Lower lobe of right lung (tissue), 2 donors: ENCODE results near the gene AKAP7. TPM values are rescaled to one million over a fixed set of nuclear protein-coding genes. Genes with fewer than 3 reads are reported as not detected.

Experiments
- ATAC-seq, 2 donors: fragments of 200-7000 bp; cut with Tn5 transposase; one replicate each; pipeline ENCODE4 v1.9.1; 2020 to 2022; ENCODE audit warnings: mild to moderate bottlenecking in 2 of 2, moderate library complexity in 2 of 2
- DNase-seq: peaks from one replicate; pipeline ENCODE4 v3.0.0-alpha.2; 2020
- H3K27ac ChIP-seq: fragments of 200-600 bp; one replicate; pipeline ENCODE4 v1.8.0; 2022
- H3K27me3 ChIP-seq: fragments of 200-600 bp; one replicate; pipeline ENCODE4 v1.8.0; 2022; ENCODE audit warnings: low read depth
- H3K36me3 ChIP-seq: fragments of 200-600 bp; one replicate; pipeline ENCODE4 v1.8.0; 2022; ENCODE audit warnings: mild to moderate bottlenecking
- H3K4me1 ChIP-seq: fragments of 200-600 bp; one replicate; pipeline ENCODE4 v1.8.0; 2022
- H3K4me3 ChIP-seq: fragments of 200-600 bp; one replicate; pipeline ENCODE4 v1.8.0; 2022; ENCODE audit warnings: mild to moderate bottlenecking
- H3K9me3 ChIP-seq: fragments of 200-600 bp; one replicate; pipeline ENCODE4 v1.8.0; 2022
- intact Hi-C: fragments of 100-400 bp; cut with DNase I; formaldehyde crosslinking; loops from one replicate; pipeline ENCODE4 v1.11.0; 2022
- total RNA-seq: library from RNA; stranded (reverse); fragmentation: NEBNext Ultra II Directional; extraction: Animal tissue kit (Norgen Biotek cat#: 25700); gene quantifications from one replicate; pipeline ENCODE4 v1.2.1, GENCODE V29; 2021
- TF ChIP-seq, protein P1 (sequence below): fragments of 200-600 bp; IDR thresholded peaks from one replicate; pipeline ENCODE4 v1.8.0; 2022; ENCODE audit warnings: antibody characterized with exemption, mild to moderate bottlenecking
- donor health status: DM: no; HTN: yes; CAD: no; lungs with severe emphysema.

The AKAP7 gene
- total RNA-seq, 1 donor from 2014 or later: 11.0 TPM

DNA sequence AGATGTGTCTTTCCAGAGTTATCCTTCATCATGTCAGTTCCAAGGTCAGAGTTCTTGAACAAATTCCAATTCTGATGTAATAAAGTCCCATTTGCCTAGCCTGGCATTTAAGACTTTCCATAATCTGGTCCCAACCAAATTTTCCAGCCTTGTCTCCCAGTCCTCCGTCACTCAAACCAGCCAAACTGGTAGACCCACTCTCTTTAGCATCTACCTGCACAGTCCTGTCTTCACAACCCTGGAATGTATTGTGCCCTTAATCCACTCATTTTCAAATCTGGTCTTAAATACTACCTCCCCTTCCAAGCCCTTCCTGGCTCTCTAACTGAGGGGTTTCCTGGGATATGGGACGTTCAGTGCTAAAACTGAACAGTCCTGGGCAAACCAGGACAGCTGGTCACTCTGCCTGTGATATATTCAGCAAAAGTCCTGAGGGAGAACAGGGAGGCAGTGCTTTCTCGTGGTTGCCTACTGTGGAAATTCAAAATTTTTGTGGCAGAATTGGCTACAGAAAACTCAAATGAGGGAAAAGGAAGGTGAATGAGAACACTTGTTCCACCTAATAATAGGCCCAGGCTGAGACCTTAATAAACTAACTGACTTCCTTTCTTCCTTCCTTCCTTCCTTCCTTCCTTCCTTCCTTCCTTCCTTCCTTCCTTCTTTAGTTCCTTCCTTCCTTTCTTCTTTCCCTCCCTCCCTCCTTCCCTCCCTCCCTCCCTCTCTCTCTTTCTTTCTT lies 10.8 kb upstream of the AKAP7 start:
- Histone ChIP-seq H3K4me1 (no peaks in the 10 kb centered on the region), H3K27me3 (no peaks in the 10 kb centered on the region), H3K36me3 (no peaks in the 10 kb centered on the region), H3K4me3 (no peak overlapping the region), H3K27ac (no peak overlapping the region), H3K9me3 (no peaks in the 10 kb centered on the region)
- DNase-seq (no peak), ATAC-seq (no peak)
- TF ChIP-seq, protein P1, sequence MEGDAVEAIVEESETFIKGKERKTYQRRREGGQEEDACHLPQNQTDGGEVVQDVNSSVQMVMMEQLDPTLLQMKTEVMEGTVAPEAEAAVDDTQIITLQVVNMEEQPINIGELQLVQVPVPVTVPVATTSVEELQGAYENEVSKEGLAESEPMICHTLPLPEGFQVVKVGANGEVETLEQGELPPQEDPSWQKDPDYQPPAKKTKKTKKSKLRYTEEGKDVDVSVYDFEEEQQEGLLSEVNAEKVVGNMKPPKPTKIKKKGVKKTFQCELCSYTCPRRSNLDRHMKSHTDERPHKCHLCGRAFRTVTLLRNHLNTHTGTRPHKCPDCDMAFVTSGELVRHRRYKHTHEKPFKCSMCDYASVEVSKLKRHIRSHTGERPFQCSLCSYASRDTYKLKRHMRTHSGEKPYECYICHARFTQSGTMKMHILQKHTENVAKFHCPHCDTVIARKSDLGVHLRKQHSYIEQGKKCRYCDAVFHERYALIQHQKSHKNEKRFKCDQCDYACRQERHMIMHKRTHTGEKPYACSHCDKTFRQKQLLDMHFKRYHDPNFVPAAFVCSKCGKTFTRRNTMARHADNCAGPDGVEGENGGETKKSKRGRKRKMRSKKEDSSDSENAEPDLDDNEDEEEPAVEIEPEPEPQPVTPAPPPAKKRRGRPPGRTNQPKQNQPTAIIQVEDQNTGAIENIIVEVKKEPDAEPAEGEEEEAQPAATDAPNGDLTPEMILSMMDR: no peak
- intact Hi-C loops: no loop called here

DNA sequence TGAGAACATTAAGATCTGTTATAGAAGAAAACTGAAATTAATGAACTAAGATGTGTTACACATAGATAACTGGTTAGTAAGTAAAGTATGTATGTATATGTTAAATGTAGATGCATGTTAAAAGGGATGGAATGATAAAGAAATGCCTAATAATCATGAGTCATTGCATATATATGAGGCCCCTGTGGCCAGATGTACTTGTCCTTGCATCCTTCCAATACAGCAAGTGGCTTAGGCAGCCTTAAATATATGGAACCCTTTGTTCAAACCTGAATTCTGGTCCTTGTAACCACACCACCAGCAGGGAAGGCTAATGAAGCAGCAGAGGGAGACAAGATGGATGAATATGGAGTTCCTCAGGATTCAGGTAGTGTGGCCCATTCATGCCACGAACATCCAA lies 9.8 kb upstream of the AKAP7 start:
- ATAC-seq (no peak), DNase-seq (no peak)
- no peak overlapping the region for H3K27ac ChIP-seq
- H3K27me3 ChIP-seq: no peaks in the 10 kb centered on the region
- intact Hi-C loops: no loop called here
- H3K4me3 ChIP-seq: no peak overlapping the region
- no peaks in the 10 kb centered on the region for H3K4me1 ChIP-seq
- no peaks in the 10 kb centered on the region for H3K9me3 ChIP-seq
- H3K36me3 ChIP-seq: no peaks in the 10 kb centered on the region
- TF ChIP-seq, protein P1: no peak

DNA sequence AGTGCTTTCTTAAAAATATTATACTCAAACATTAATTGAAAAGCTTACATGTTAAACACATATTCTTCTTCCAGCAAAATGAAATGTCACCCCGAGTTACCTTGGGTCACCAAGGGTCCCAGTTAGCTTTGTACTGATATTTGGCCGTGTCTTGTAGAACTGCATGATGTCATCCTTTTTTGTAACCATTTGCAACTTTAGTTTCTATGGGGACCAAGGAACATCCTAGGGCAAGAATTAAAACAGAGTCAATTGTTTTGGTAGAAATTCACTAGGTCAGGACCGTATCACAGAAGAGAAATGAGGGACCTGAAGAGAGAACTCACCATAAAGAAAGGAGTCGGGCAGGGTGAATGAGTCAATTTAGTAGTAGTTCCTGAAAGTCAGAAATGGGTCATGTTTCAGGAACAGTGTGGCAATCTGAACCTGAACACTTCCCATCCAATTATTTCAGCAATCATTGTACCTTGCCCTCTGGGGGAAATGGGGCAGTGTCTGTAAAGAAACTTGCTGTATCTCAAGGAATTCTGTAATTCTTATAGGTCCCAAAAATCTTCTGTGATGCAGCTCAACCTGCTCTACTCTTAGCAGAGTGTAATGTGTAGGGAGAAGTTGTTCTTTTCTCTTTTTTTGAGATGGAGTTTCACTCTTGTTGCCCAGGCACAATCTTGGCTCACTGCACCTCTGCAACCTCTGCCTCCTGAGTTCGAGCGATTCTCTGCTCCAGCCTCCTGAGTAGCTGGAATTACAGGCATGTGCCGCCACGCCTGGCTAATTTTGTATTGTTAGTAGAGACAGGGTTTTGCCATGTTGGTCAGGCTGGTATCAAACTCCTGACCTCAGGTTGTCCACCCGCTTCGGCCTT lies 5.3 kb upstream of the AKAP7 start:
- Histone ChIP-seq H3K4me3 (no peak overlapping the region), H3K27ac (no peak overlapping the region), H3K9me3 (no peaks in the 10 kb centered on the region), H3K36me3 (no peaks in the 10 kb centered on the region), H3K27me3 (no peaks in the 10 kb centered on the region), H3K4me1 (peaks cover 5% of the 10 kb centered on the region)
- intact Hi-C loops: no loop called here
- no peak for DNase-seq
- TF ChIP-seq, protein P1: no peak
- ATAC-seq: no peak

DNA sequence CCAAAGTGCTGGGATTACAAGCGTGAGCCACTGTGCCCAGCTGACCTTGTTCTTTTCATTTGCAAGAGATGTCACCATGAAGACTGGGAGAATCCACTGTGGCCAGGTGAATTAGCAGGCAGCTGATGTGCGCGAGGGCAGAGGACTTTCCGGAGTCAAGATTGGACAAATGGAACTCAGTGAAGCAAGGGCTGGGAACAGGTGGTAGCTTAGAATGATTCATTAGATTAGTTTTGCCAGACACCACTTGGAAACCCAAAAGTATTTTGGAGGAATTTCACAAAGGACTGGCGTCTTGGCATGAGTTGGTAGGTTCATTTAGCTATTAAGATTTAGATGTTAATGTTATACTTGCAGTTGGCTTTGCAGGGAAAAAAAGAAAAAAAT lies 4.7 kb upstream of the AKAP7 start:
- no peak overlapping the region for H3K27ac ChIP-seq
- no peak for ATAC-seq
- H3K36me3 ChIP-seq: no peaks in the 10 kb centered on the region
- no peak overlapping the region for H3K4me3 ChIP-seq
- intact Hi-C loops: no loop called here
- H3K4me1 ChIP-seq: peaks cover 5% of the 10 kb centered on the region
- no peak for DNase-seq
- H3K27me3 ChIP-seq: no peaks in the 10 kb centered on the region
- H3K9me3 ChIP-seq: no peaks in the 10 kb centered on the region
- TF ChIP-seq, protein P1: no peak

DNA sequence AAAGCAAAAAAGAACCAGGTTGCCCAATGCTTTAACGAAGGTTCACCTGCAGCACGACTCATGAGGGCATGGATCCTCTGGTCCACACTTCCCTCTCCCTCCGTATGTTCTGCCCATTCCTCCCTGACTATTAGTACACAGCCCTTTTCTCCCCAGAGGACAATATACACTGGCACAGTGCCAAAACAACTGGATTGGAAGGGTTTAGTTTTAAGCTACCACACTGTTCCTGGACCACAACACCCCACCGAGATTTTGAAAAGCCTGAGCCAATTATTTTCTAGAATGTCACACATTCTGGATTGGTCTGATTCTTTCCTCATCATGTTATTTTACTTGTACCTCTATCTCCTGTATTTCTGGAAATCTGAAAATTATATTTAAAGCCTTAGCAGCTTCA lies 2.9 kb upstream of the AKAP7 start:
- H3K9me3 ChIP-seq: no peaks in the 10 kb centered on the region
- ATAC-seq: no peak
- intact Hi-C loops: no loop called here

More for the DNA sequence above, 2.9 kb upstream of the AKAP7 start:
- Histone ChIP-seq H3K4me3 (no peak overlapping the region), H3K36me3 (no peaks in the 10 kb centered on the region), H3K4me1 (peaks cover 16% of the 10 kb centered on the region), H3K27me3 (no peaks in the 10 kb centered on the region), H3K27ac (no peak overlapping the region)
- TF ChIP-seq, protein P1: no peak
- no peak for DNase-seq
